Amniotic epithelial cell (primary cell): ENCODE measurements around the gene EZR.

Experiments used
- DNase-seq: peaks from one replicate; pipeline ENCODE4 v3.0.0-alpha.2; 2010; ENCODE audit warnings: low read depth

Gene EZR

DNA sequence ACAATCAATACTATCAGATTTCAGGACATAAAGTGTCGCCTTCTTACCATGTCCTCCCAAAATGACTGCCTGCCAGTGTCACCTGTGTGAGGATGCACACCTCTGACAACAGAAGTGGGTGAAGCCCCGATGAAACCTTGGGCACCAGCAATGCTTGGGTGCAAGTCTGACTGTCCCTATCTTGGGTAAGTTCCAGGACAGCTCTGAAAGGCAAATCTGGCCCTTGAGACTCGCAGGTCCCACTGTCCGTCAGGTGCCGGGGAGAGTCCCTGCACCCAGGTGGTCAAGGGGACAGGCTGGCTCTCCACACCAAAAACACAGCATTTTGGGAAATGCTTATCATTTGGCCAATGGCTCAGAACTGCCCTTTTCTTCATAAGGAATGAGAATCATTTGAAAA, 43.3 kb downstream of the EZR start:
- no peak for DNase-seq

DNA sequence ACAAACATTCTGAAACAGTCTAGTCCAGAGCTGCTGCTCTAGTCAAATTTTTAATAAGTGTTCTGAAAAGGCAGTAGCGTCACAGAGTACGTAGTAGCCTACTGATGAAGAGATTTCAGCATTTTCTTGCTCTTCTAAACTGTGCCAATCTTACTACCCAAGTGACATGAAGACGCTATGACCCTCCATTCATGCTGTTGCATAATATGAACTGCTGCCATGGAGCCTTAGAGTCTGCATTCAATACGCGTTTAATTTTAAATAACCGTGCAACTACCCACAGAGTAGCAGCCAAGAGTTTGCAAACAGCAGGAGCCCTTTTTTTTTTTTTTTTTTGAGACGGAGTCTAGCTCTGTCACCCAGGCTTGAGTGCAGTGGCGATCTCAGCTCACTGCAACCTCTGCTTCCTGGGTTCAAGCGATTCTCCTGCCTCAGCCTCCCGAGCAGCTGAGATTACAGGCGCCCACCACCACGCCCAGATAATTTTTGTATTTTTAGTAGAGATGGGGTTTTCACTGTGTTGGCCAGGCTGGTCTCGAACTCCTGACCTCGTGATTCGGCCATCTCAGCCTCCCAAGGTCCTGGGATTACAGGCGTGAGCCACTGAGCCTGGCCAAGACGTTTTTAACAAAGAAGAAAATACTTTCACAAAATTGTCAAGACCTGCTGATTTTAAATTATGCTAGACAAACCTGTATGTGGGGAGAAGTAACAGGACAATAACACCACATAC, 44.3 kb downstream of the EZR start:
- no peak for DNase-seq

GRCh38 chr6:158773581-158774449, 45.4 kb downstream of the EZR start:
- peak; percentile 27 for DNase-seq

GRCh38 chr6:158772851-158773371, 46.3 kb downstream of the EZR start:
- peak; percentile 69 for DNase-seq

DNA sequence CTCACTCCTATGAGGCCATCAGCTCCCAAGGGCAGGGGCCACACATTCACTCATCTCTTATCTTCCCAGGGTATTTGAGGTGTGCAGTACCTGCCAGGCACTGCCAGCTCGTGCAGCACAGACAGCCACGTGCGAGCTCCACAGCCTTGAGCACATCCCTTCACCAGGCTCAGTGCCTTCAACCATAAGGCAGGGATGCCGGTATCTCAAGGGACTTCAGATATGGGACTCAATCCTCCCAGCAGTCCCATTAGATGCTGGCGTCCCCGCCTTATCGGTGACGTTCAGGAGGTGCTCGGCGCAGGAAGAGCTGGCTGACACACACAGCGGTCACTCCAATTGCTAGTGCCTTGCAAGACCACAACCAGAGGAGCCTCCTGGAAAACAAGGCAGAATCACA, 47.0 kb downstream of the EZR start:
- no peak for DNase-seq

- no peak for DNase-seq
Observed at GRCh38 chr6:158771399-158772152, 47.6 kb downstream of the EZR start.

DNA sequence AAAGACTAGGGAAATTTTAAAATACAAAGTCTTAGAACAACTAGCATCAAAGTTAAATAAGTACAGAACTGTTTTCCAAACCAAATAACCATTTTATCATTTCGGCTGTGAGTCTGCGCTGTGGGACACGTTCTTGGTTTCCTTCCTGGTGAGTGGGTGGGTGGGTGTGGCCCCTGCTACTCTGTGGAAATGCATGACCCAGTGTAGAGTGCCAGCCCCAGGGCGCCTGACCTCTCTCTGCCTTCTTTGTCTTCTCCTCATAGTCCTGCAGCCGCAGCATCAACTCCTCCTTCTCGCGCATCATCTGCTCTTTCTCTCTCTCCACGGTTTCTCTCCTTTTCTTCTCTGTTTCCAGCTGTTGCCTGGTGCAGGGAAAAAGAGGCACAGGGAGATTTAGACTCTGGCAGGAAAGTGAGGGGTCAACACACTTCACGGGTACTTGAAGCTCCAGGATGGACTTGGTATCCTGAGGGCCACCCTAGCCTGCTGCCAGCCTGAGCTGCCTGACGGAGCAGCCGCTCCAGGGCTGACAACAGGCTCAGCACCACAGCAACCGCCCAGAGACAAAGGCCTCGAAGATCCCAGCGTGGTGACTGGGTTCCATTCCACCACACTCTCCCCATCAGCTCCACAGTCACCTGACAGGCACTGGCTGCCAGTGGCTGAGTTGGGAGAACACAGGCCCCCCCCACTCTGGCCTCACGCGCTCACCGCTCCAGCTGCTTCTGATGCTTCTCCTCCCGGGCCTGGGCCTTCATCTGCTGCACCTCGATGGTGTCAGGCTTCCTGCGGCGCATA, 48.4 kb downstream of the EZR start:
- DNase-seq: no peak

GRCh38 chr6:158769771-158770432, 49.3 kb downstream of the EZR start:
- DNase-seq: peak; percentile 55

GRCh38 chr6:158769234-158769770, 49.9 kb downstream of the EZR start:
- no peak for DNase-seq

GRCh38 chr6:158768436-158768835, 50.7 kb downstream of the EZR start:
- DNase-seq: no peak

- no peak for DNase-seq
Observed at GRCh38 chr6:158767709-158768108, 51.5 kb downstream of the EZR start.

- peak; percentile 36 for DNase-seq
Observed at GRCh38 chr6:158766621-158767455, 52.3 kb downstream of the EZR start.

- no peak for DNase-seq
Observed at GRCh38 chr6:158765499-158766068, 53.6 kb downstream of the EZR start.

- no peak for DNase-seq
Observed at GRCh38 chr6:158764926-158765325, 54.2 kb downstream of the EZR start.

- no peak for DNase-seq
Observed at GRCh38 chr6:158764183-158764849, 54.9 kb downstream of the EZR start.

GRCh38 chr6:158763434-158764182, 55.6 kb downstream of the EZR start:
- DNase-seq: no peak

GRCh38 chr6:158762787-158763433, 56.3 kb downstream of the EZR start:
- peak; percentile 72 for DNase-seq

DNA sequence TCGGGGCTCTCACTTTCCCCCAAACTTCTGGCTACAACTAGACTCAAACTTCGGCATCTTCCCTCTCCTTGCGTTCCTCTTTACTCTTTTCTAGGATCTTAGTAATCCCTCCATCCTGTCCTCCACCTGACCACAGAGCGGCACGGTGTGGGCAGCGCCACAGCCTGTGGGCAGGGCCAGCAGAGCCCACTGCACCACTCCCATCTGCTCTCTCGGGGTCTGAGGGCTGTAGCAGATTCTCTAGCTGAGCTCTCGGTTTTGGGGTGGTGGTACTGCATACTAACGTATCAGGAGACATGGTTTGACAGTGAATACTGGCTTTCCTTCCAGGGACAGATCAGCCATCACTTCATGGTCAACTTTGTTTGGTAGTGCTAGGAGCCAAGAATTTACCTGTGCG, 57.4 kb downstream of the EZR start:
- no peak for DNase-seq
